Esophagus muscularis mucosa (tissue), 4 donors: ENCODE measurements around the gene RFXANK.

Source experiments
- CTCF ChIP-seq, 3 experiments: fragments of 200-600 bp in 2 of 3; fragments of 450-650 bp in 1 of 3; sonication (generic) in 2 of 3; IDR thresholded peaks; one replicate each; pipeline ENCODE4 v1.5.1; 2017 to 2019; ENCODE audit warnings: antibody characterized with exemption in 3 of 3, mild to moderate bottlenecking in 2 of 3, moderate library complexity in 1 of 3
- EP300 ChIP-seq: sonication (generic); formaldehyde crosslinking; IDR thresholded peaks from one replicate; pipeline ENCODE4 v1.6.1; 2017; ENCODE audit warnings: antibody characterized with exemption
- POLR2A ChIP-seq: fragments of 450-650 bp; IDR thresholded peaks from one replicate; pipeline ENCODE4 v1.6.1; 2017; ENCODE audit warnings: antibody characterized with exemption, moderate library complexity, mild to moderate bottlenecking, low read depth

- TF ChIP-seq EP300 (no peak), POLR2A (no peak), CTCF (IDR thresholded peaks at IDR 0.05) (no peak)
Observed at GRCh38 chr19:19232261-19232721, 40.2 kb downstream of the RFXANK start.
